K562 (cell line): ENCODE measurements around the gene GRIA3. TPM values are rescaled to one million over a fixed set of nuclear protein-coding genes. Genes with fewer than 3 reads are reported as not detected.

ENCODE experiments used
- ESRRA ChIP-seq: fragments of 450-650 bp; IDR thresholded peaks from 2 replicates; pipeline ENCODE4 v1.6.1; 2014; ENCODE audit warnings: low read depth, mild to moderate bottlenecking, moderate library complexity, borderline replicate concordance
- EWSR1 ChIP-seq: fragments of 450-650 bp; IDR thresholded peaks from 2 replicates; pipeline ENCODE4 v1.6.1; 2018; ENCODE audit warnings: borderline replicate concordance, mild to moderate bottlenecking, low read depth, moderate library complexity; ENCODE audit not compliant: partially characterized antibody
- GMEB1 ChIP-seq: fragments of 250-450 bp; sonication (Bioruptor Pico); IDR thresholded peaks from 2 replicates; pipeline ENCODE4 v1.4.0; 2020; ENCODE audit warnings: mild to moderate bottlenecking
- HMG20A ChIP-seq: fragments of 450-650 bp; formaldehyde crosslinking; conservative IDR thresholded peaks from 2 replicates; pipeline ENCODE4 v1.4.0; 2020; ENCODE audit warnings: mild to moderate bottlenecking, mixed read lengths
- HOXB6 ChIP-seq: fragments of 250-450 bp; sonication (Bioruptor Pico); IDR thresholded peaks from 2 replicates; pipeline ENCODE4 v1.5.1; 2022; ENCODE audit warnings: mild to moderate bottlenecking, borderline replicate concordance
- MCM5 ChIP-seq: fragments of 450-650 bp; IDR thresholded peaks from 2 replicates; pipeline ENCODE4 v1.6.1; 2016; ENCODE audit warnings: low read depth
- MTA2 ChIP-seq: fragments of 450-650 bp; IDR thresholded peaks from 2 replicates; pipeline ENCODE4 v1.6.1; 2016; ENCODE audit warnings: low read depth
- MYC ChIP-seq, 2 experiments: fragments of 250-450 bp in 1 of 2; sonication (Bioruptor Pico) in 1 of 2; IDR thresholded peaks; 2 replicates each; pipeline versions ENCODE4 v1.5.1 to v1.6.1; 2012 to 2021; ENCODE audit warnings: low read depth in 2 of 2, borderline replicate concordance in 1 of 2, improper control_type of control experiment in 1 of 2, low read length in 1 of 2, mild to moderate bottlenecking in 1 of 2, moderate library complexity in 1 of 2
- MYNN ChIP-seq, 2 experiments: sonication (generic); formaldehyde crosslinking in 1 of 2; IDR thresholded peaks; 2 replicates each; pipeline versions ENCODE4 v1.5.0 to v1.6.1; 2016 to 2020; ENCODE audit warnings: antibody characterized with exemption in 1 of 2, missing genetic modification reagents in 1 of 2
- POLR2A ChIP-seq: fragments of 450-650 bp; conservative IDR thresholded peaks from 2 replicates; pipeline ENCODE4 v1.6.1; 2016
- SMARCB1 ChIP-seq: IDR thresholded peaks from 2 replicates; pipeline ENCODE4 v1.6.1; 2011; ENCODE audit warnings: improper control_type of control experiment, low read depth; ENCODE audit not compliant: insufficient read length
- SMARCC2 ChIP-seq: fragments of 450-650 bp; IDR thresholded peaks from 2 replicates; pipeline ENCODE4 v1.6.1; 2017; ENCODE audit warnings: antibody characterized with exemption, moderate library complexity, mild to moderate bottlenecking, low read depth
- THAP7 ChIP-seq: fragments of 250-450 bp; sonication (Bioruptor Pico); IDR thresholded peaks from 2 replicates; pipeline ENCODE4 v1.5.0; 2021
- ZNF133 ChIP-seq: fragments of 250-450 bp; sonication (Bioruptor Pico); IDR thresholded peaks from 2 replicates; pipeline ENCODE4 v1.4.0; 2020; ENCODE audit warnings: mild to moderate bottlenecking
- ZNF512 ChIP-seq: IDR thresholded peaks from 2 replicates; pipeline ENCODE4 v1.6.1; 2016; ENCODE audit warnings: missing genetic modification characterization, missing compliant biosample characterization
- ZZZ3 ChIP-seq: fragments of 450-650 bp; IDR thresholded peaks from 2 replicates; pipeline ENCODE4 v1.6.1; 2016; ENCODE audit warnings: antibody characterized with exemption, mild to moderate bottlenecking, moderate library complexity
- polyA plus RNA-seq, 8 experiments: library from polyadenylated mRNA; depleted of rRNA in 4 of 8; stranded (reverse) in 5 of 8; unstranded in 3 of 8; fragments of >200 nt; fragmentation: Nextera tagmentation in 2 of 8; fragmentation: Illumina TruSeq in 1 of 8; extraction: Ambion mirVana in 2 of 8; extraction: Trizol in 1 of 8; gene quantifications; 2 replicates each; pipeline versions ENCODE4 v1.2.1 to v1.2.3, GENCODE V29; 2011 to 2014; ENCODE audit warnings: inconsistent platforms in 1 of 8, missing spikeins in 1 of 8
- total RNA-seq, 7 experiments: library from RNA; depleted of rRNA in 6 of 7; stranded (reverse); fragments of >200 nt in 6 of 7; fragmentation: Illumina TruSeq in 2 of 7; extraction: Trizol in 2 of 7; gene quantifications; 2 replicates each; pipeline versions ENCODE4 v1.2.1 to v1.2.3, GENCODE V29; 2011 to 2021; ENCODE audit warnings: low replicate concordance in 1 of 7
- TF ChIP-seq, protein P1 (sequence below), 2 experiments: fragments of 450-650 bp; formaldehyde crosslinking in 1 of 2; IDR thresholded peaks; 2 replicates each; pipeline versions ENCODE4 v1.4.0 to v1.6.1; 2014 to 2020; ENCODE audit warnings: mild to moderate bottlenecking in 2 of 2, borderline replicate concordance in 1 of 2, low read depth in 1 of 2

Gene GRIA3
- total and polyA plus RNA-seq, 9 of the 15 experiments (the other 6 are each of a cell fraction or from before 2014, with no cell fraction given): 0.10 TPM; not detected in 8

DNA sequence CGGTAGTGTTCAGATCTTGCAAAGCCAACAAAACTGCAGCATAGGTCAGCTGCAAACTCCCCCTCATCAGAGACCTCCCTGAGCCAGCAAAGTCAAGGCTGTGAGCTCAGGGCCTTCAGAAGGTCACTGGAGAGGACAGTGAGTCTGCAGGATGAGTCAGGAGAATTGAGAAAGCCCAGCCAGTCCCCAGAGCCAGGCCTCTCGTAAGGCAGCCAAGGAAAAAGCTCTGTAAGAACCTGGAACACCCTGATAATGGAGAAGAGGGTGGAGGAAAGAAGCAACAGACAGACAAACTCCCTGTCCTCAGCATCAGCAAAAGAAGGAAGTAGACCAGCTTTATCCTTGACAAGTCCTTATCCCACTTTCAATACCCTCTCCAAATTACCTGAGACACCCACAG is 33.0 kb downstream of the GRIA3 start (continued):
- no peak for TF ChIP-seq SMARCB1
- 0 out of 2 replicates have a peak, but pooled peaks have one; percentile 16 for TF ChIP-seq MTA2
- TF ChIP-seq MYC (IDR thresholded peaks at IDR 0.05; ENCODE audit: low read depth, low read length): no peak
- TF ChIP-seq MYC (CRISPR knock-in tag; IDR thresholded peaks at IDR 0.05; ENCODE audit: borderline replicate concordance, low read depth): no peak
- TF ChIP-seq GMEB1: no peak
- TF ChIP-seq ZNF133: no peak
- TF ChIP-seq ESRRA: peak; percentile 96
- TF ChIP-seq POLR2A: no peak
- TF ChIP-seq, protein P1, sequence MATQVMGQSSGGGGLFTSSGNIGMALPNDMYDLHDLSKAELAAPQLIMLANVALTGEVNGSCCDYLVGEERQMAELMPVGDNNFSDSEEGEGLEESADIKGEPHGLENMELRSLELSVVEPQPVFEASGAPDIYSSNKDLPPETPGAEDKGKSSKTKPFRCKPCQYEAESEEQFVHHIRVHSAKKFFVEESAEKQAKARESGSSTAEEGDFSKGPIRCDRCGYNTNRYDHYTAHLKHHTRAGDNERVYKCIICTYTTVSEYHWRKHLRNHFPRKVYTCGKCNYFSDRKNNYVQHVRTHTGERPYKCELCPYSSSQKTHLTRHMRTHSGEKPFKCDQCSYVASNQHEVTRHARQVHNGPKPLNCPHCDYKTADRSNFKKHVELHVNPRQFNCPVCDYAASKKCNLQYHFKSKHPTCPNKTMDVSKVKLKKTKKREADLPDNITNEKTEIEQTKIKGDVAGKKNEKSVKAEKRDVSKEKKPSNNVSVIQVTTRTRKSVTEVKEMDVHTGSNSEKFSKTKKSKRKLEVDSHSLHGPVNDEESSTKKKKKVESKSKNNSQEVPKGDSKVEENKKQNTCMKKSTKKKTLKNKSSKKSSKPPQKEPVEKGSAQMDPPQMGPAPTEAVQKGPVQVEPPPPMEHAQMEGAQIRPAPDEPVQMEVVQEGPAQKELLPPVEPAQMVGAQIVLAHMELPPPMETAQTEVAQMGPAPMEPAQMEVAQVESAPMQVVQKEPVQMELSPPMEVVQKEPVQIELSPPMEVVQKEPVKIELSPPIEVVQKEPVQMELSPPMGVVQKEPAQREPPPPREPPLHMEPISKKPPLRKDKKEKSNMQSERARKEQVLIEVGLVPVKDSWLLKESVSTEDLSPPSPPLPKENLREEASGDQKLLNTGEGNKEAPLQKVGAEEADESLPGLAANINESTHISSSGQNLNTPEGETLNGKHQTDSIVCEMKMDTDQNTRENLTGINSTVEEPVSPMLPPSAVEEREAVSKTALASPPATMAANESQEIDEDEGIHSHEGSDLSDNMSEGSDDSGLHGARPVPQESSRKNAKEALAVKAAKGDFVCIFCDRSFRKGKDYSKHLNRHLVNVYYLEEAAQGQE (IDR thresholded peaks at IDR 0.05; ENCODE audit: borderline replicate concordance): no peak
- TF ChIP-seq, protein P1 (CRISPR knock-in tag; IDR thresholded peaks at IDR 0.05; ENCODE audit: low read depth): no peak
- no peak; the same call in 1 of the 2 replicates for TF ChIP-seq SMARCC2
- no peak for TF ChIP-seq MCM5
- TF ChIP-seq MYNN (IDR thresholded peaks at IDR 0.05): no peak
- no peak for TF ChIP-seq MYNN (CRISPR knock-in tag; IDR thresholded peaks at IDR 0.05)
- no peak for TF ChIP-seq ZZZ3
- TF ChIP-seq HOXB6 (CRISPR knock-in tag): no peak
- TF ChIP-seq EWSR1: no peak
- no peak for TF ChIP-seq ZNF512 (tag)
- TF ChIP-seq THAP7 (CRISPR knock-in tag): no peak
- TF ChIP-seq HMG20A (CRISPR knock-in tag): no peak
